Thyroid gland (tissue), 4 donors: ENCODE measurements around the gene SCTR. TPM values are rescaled to one million over a fixed set of nuclear protein-coding genes. Genes with fewer than 3 reads are reported as not detected.

ENCODE experiments used
- DNase-seq, 2 donors: peaks; one replicate each; pipeline ENCODE4 v3.0.0-alpha.2; 2019
- H3K27ac ChIP-seq, 3 donors: fragments of 200-600 bp; sonication (generic); 1 replicate in 2 of 3; 2 replicates in 1 of 3; pipeline ENCODE4 v1.5.1; 2016 to 2019; ENCODE audit warnings: mild to moderate bottlenecking in 1 of 3, moderate library complexity in 1 of 3
- H3K27me3 ChIP-seq: fragments of 200-600 bp; sonication (generic); one replicate; pipeline ENCODE4 v1.5.1; 2019
- H3K36me3 ChIP-seq, 2 donors: fragments of 200-600 bp; sonication (generic); one replicate each; pipeline ENCODE4 v1.5.1; 2016 to 2019
- H3K4me1 ChIP-seq, 2 donors: fragments of 200-600 bp; sonication (generic); one replicate each; pipeline ENCODE4 v1.5.1; 2017 to 2019
- H3K4me3 ChIP-seq, 3 donors: fragments of 200-600 bp; sonication (generic); replicated peaks in 1 of 3; 1 replicate in 2 of 3; 2 replicates in 1 of 3; pipeline ENCODE4 v1.5.1; 2016; ENCODE audit warnings: mild to moderate bottlenecking in 1 of 3
- H3K9me3 ChIP-seq: fragments of 200-600 bp; sonication (generic); one replicate; pipeline ENCODE4 v1.5.1; 2017
- CTCF ChIP-seq, 6 experiments: fragments of 200-600 bp in 3 of 6; fragments of 450-650 bp in 3 of 6; sonication (generic) in 3 of 6; IDR thresholded peaks; one replicate each; pipeline ENCODE4 v1.5.1; 2016 to 2019; ENCODE audit warnings: antibody characterized with exemption in 6 of 6, mild to moderate bottlenecking in 2 of 6, inconsistent platforms in 1 of 6, moderate library complexity in 1 of 6
- POLR2A ChIP-seq, 2 donors: fragments of 450-650 bp; IDR thresholded peaks; one replicate each; pipeline ENCODE4 v1.6.1; 2017; ENCODE audit warnings: antibody characterized with exemption in 2 of 2, mild to moderate bottlenecking in 2 of 2, moderate library complexity in 1 of 2
- WGBS, 2 donors: methylation state at CpG; one replicate each; pipeline ENCODE4 v1.1.5; 2017; 5-methylcytosine and 5-hydroxymethylcytosine counted together
- intact Hi-C: fragments of 100-400 bp; cut with DNase I; formaldehyde crosslinking; loops from one replicate; pipeline ENCODE4 v1.15.1; 2023
- total RNA-seq, 4 donors: library from RNA; depleted of rRNA; stranded (reverse); fragments of >200 nt; gene quantifications; one replicate each; pipeline ENCODE4 v1.2.3, GENCODE V29; 2016

Gene SCTR
- total RNA-seq, result not detected

GRCh38 chr2:119523952-119524694, at the start of gene SCTR:
Gene SCTR (minus strand): TSS chr2:119524483. CDS start chr2:119524226, 257 bp downstream.
- intact Hi-C loops, result no loop called here
- H3K27me3 ChIP-seq, result peaks cover 5% of the 10 kb centered on the region
- H3K4me1 ChIP-seq, result peaks cover 0 to 11% of the 10 kb centered on the region in 2 donors
- H3K4me3 ChIP-seq, result no peak within 1 kb of the TSS
- H3K36me3 ChIP-seq, result no peaks in the 10 kb centered on the region
- H3K9me3 ChIP-seq, result no peaks in the 10 kb centered on the region
- DNase-seq, result peak in 1 of 2 donors; percentile 10
- no peak within 1 kb of the TSS for H3K27ac ChIP-seq
- 13 to 24% methylated on average over 11 to 28 of the region's 74 CpGs for WGBS, 2 donors
- TF ChIP-seq POLR2A (IDR thresholded peaks at IDR 0.05), result no peak
- no peak for TF ChIP-seq CTCF (IDR thresholded peaks at IDR 0.05)

GRCh38 chr2:119567292-119567691, 43.0 kb upstream of the SCTR start:
- H3K36me3 ChIP-seq, result no peaks in the 10 kb centered on the region
- TF ChIP-seq POLR2A (IDR thresholded peaks at IDR 0.05), result no peak
- TF ChIP-seq CTCF (IDR thresholded peaks at IDR 0.05), result no peak
- H3K27me3 ChIP-seq, result no peaks in the 10 kb centered on the region
- no peak for DNase-seq
- no peak overlapping the region for H3K4me3 ChIP-seq
- H3K27ac ChIP-seq, result no peak overlapping the region
- no peaks in the 10 kb centered on the region for H3K4me1 ChIP-seq
- intact Hi-C loops, result no loop called here
- no peaks in the 10 kb centered on the region for H3K9me3 ChIP-seq

- Histone ChIP-seq H3K9me3 (no peaks in the 10 kb centered on the region), H3K36me3 (no peaks in the 10 kb centered on the region), H3K4me3 (no peak overlapping the region), H3K27ac (no peak overlapping the region), H3K27me3 (no peaks in the 10 kb centered on the region), H3K4me1 (no peaks in the 10 kb centered on the region)
- TF ChIP-seq CTCF (IDR thresholded peaks at IDR 0.05), result no peak
- TF ChIP-seq POLR2A (IDR thresholded peaks at IDR 0.05), result no peak
- 66 to 77% methylated on average over 2 of the region's 2 CpGs for WGBS, 2 donors
- DNase-seq, result no peak
- intact Hi-C loops, result no loop called here
These were observed 41.2 kb upstream of the SCTR start for GRCh38 chr2:119565481-119565880.

GRCh38 chr2:119553687-119554344, 29.5 kb upstream of the SCTR start:
- Histone ChIP-seq H3K9me3 (no peaks in the 10 kb centered on the region), H3K4me1 (no peaks in the 10 kb centered on the region), H3K4me3 (no peak overlapping the region), H3K27me3 (no peaks in the 10 kb centered on the region), H3K27ac (no peak overlapping the region), H3K36me3 (no peaks in the 10 kb centered on the region)
- intact Hi-C loops, result no loop called here
- no peak for TF ChIP-seq CTCF (IDR thresholded peaks at IDR 0.05)
- TF ChIP-seq POLR2A (IDR thresholded peaks at IDR 0.05), result no peak
- 92 to 93% methylated on average over 7 of the region's 7 CpGs for WGBS, 2 donors
- no peak for DNase-seq

- no peaks in the 10 kb centered on the region for H3K36me3 ChIP-seq
- DNase-seq, result no peak
- no peaks in the 10 kb centered on the region for H3K27me3 ChIP-seq
- no peak for TF ChIP-seq POLR2A (IDR thresholded peaks at IDR 0.05)
- TF ChIP-seq CTCF (IDR thresholded peaks at IDR 0.05), result no peak
- 89 to 96% methylated on average over 3 of the region's 3 CpGs for whole genome bisulfite sequencing, 2 donors
- H3K4me1 ChIP-seq, result no peaks in the 10 kb centered on the region
- intact Hi-C loops, result no loop called here
- H3K27ac ChIP-seq, result no peak overlapping the region
- no peak overlapping the region for H3K4me3 ChIP-seq
- H3K9me3 ChIP-seq, result no peaks in the 10 kb centered on the region
These were observed 28.6 kb upstream of the SCTR start for GRCh38 chr2:119552902-119553301.
